Ascending aorta (tissue), 2 donors: ENCODE results near the gene VEPH1. TPM values are rescaled to one million over a fixed set of nuclear protein-coding genes. Genes with fewer than 3 reads are reported as not detected.

ENCODE experiments used
- DNase-seq, 2 donors: peaks; one replicate each; pipeline ENCODE4 v3.0.0-alpha.2; 2019; ENCODE audit warnings: low spot score in 2 of 2
- H3K27ac ChIP-seq, 2 donors: fragments of 200-600 bp; sonication (generic); one replicate each; pipeline ENCODE4 v1.5.1; 2016 to 2017; ENCODE audit warnings: mild to moderate bottlenecking in 1 of 2
- H3K27me3 ChIP-seq: fragments of 200-600 bp; sonication (generic); one replicate; pipeline ENCODE4 v1.5.1; 2017
- H3K36me3 ChIP-seq, 2 donors: fragments of 200-600 bp; sonication (generic); one replicate each; pipeline ENCODE4 v1.5.1; 2016
- H3K4me1 ChIP-seq, 2 donors: fragments of 200-600 bp; sonication (generic); one replicate each; pipeline ENCODE4 v1.5.1; 2016 to 2017; ENCODE audit warnings: mild to moderate bottlenecking in 1 of 2
- H3K4me3 ChIP-seq, 2 donors: fragments of 200-600 bp; sonication (generic); one replicate each; pipeline ENCODE4 v1.5.1; 2016 to 2017; ENCODE audit warnings: mild to moderate bottlenecking in 1 of 2
- H3K9me3 ChIP-seq, 2 donors: fragments of 200-600 bp; sonication (generic); one replicate each; pipeline ENCODE4 v1.5.1; 2016
- intact Hi-C: fragments of 100-400 bp; cut with DNase I; formaldehyde crosslinking; loops from one replicate; pipeline ENCODE4 v1.15.1; 2023
- total RNA-seq: library from RNA; depleted of rRNA; stranded (reverse); fragments of >200 nt; gene quantifications from one replicate; pipeline ENCODE4 v1.1.0, GENCODE V29; 2016
- TF ChIP-seq, protein P1 (sequence below), 3 experiments: fragments of 200-600 bp in 2 of 3; fragments of 450-650 bp in 1 of 3; sonication (generic) in 2 of 3; IDR thresholded peaks; one replicate each; pipeline ENCODE4 v1.5.1; 2016 to 2019; ENCODE audit warnings: antibody characterized with exemption in 3 of 3, mild to moderate bottlenecking in 1 of 3, moderate library complexity in 1 of 3

The VEPH1 gene
- 2.2 TPM for total RNA-seq

GRCh38 chr3:157502916-157503595 lies at the start of gene VEPH1:
Gene VEPH1, minus strand, starts transcription at chr3:157503416. Its CDS starts 8,067 bp downstream, at chr3:157495349.
- no peak within 1 kb of the TSS for H3K4me3 ChIP-seq
- H3K9me3 ChIP-seq = no peaks in the 10 kb centered on the region
- H3K27ac ChIP-seq = no peak within 1 kb of the TSS
- H3K36me3 ChIP-seq = no peaks in the 10 kb centered on the region
- no peaks in the 10 kb centered on the region for H3K27me3 ChIP-seq
- no peaks in the 10 kb centered on the region for H3K4me1 ChIP-seq
- intact Hi-C loops = no loop called here
- TF ChIP-seq, protein P1, sequence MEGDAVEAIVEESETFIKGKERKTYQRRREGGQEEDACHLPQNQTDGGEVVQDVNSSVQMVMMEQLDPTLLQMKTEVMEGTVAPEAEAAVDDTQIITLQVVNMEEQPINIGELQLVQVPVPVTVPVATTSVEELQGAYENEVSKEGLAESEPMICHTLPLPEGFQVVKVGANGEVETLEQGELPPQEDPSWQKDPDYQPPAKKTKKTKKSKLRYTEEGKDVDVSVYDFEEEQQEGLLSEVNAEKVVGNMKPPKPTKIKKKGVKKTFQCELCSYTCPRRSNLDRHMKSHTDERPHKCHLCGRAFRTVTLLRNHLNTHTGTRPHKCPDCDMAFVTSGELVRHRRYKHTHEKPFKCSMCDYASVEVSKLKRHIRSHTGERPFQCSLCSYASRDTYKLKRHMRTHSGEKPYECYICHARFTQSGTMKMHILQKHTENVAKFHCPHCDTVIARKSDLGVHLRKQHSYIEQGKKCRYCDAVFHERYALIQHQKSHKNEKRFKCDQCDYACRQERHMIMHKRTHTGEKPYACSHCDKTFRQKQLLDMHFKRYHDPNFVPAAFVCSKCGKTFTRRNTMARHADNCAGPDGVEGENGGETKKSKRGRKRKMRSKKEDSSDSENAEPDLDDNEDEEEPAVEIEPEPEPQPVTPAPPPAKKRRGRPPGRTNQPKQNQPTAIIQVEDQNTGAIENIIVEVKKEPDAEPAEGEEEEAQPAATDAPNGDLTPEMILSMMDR (IDR thresholded peaks at IDR 0.05) = no peak
- no peak for DNase-seq

DNA sequence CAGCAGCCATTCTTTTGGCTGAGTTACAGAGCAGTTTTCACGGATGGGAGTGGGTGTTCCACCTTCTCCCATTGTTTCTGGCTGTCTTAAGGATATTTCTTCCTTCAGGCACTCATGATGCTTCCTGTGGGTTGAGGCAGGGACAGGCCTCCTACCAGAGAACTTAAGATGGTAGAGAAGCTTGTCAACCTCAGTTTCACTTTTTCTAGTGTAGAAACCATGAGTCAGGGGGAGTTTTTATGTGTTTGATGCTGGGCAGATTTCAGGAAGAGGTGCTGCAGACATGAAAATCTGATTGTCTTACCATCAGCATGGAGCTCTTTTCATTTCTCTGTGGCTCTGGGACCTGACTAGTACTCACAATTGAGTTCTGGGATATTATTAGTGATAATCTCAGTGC lies 48.7 kb upstream of the VEPH1 start:
- no peaks in the 10 kb centered on the region for H3K4me1 ChIP-seq
- no peaks in the 10 kb centered on the region for H3K27me3 ChIP-seq
- peaks cover 0 to 8% of the 10 kb centered on the region in 2 donors for H3K9me3 ChIP-seq
- TF ChIP-seq, protein P1 (IDR thresholded peaks at IDR 0.05) = no peak
- no peaks in the 10 kb centered on the region for H3K36me3 ChIP-seq
- intact Hi-C loops = no loop called here
- DNase-seq = no peak
- no peak overlapping the region for H3K27ac ChIP-seq
- no peak overlapping the region for H3K4me3 ChIP-seq

GRCh38 chr3:157549498-157549897 lies 46.3 kb upstream of the VEPH1 start:
- no peak overlapping the region for H3K4me3 ChIP-seq
- no peak for DNase-seq
- no peaks in the 10 kb centered on the region for H3K36me3 ChIP-seq
- TF ChIP-seq, protein P1 (IDR thresholded peaks at IDR 0.05) = no peak
- peaks cover 0 to 8% of the 10 kb centered on the region in 2 donors for H3K9me3 ChIP-seq
- no peaks in the 10 kb centered on the region for H3K4me1 ChIP-seq
- intact Hi-C loops = no loop called here
- H3K27ac ChIP-seq = no peak overlapping the region
- H3K27me3 ChIP-seq = no peaks in the 10 kb centered on the region

DNA sequence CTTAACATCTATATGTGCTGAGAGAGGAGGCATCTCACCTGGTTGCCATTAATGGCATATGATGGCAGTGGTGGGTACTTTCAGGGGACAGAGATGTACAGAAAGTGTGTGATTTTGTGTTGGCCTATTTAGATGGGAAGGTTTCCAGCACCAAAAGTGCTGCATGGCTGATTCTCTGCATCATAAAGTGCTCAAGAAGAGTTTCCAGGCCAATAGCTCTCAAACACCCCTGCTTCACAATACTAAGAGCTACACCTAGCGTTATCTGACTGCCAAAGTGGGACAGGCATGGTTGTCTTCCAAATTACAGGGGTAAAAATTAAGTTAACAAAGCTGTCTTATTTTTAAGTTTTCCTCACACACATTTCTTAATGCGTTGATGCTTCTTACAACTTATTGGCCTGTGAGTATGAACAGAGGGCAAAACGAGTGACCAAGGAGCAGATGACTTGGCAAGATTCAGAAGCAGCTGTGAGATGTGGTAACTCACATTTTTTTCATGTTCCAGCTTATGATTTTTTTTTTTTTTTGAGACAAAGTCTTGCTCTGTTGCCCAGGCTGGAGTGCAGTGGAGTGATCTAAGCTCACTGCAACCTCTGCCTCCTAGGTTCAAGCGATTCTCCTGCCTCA lies 41.4 kb upstream of the VEPH1 start:
- H3K4me1 ChIP-seq = no peaks in the 10 kb centered on the region
- no peaks in the 10 kb centered on the region for H3K36me3 ChIP-seq
- DNase-seq = no peak
- H3K9me3 ChIP-seq = no peaks in the 10 kb centered on the region
- H3K27ac ChIP-seq = no peak overlapping the region
- H3K4me3 ChIP-seq = no peak overlapping the region
- intact Hi-C loops = no loop called here
- TF ChIP-seq, protein P1 (IDR thresholded peaks at IDR 0.05) = no peak
- no peaks in the 10 kb centered on the region for H3K27me3 ChIP-seq

DNA sequence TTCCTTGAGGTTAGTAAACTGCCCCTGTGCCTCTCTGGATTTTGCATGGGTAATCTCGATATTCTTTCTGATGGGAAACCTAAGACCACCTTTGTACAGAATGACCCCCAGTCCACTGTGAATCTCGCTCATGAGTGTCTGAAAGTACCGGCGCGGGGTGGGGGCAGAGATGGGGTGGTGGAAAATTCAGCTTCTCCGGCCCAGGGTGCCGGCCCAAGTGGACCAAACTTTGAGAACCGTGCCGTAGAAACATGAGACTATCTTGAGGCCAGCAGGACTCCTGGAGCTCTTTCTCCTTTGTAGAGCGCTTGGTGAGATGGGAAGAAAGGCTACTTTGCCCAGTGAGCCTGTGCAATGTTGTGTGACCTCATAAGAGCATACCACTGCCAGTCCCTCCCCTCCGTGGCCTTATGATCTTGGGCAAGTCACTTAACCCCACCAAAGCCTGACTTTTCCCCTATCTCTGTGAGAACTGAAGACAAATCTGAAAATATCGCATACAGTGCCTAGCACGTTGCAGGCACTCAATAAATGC lies 40.4 kb upstream of the VEPH1 start:
- peak overlapping the region; percentile 51 to 63 for H3K4me3 ChIP-seq
- H3K9me3 ChIP-seq = no peaks in the 10 kb centered on the region
- H3K36me3 ChIP-seq = no peaks in the 10 kb centered on the region
- H3K27ac ChIP-seq = no peak overlapping the region
- TF ChIP-seq, protein P1 (IDR thresholded peaks at IDR 0.05) = no peak
- intact Hi-C loops = no loop called here
- H3K4me1 ChIP-seq = no peaks in the 10 kb centered on the region
- H3K27me3 ChIP-seq = no peaks in the 10 kb centered on the region
- no peak for DNase-seq
